Measurements from ENCODE around the gene STX4.
A peak's percentile ranks its signal among the peaks of the same experiment; 100 is the strongest.

Gene STX4

DNA sequence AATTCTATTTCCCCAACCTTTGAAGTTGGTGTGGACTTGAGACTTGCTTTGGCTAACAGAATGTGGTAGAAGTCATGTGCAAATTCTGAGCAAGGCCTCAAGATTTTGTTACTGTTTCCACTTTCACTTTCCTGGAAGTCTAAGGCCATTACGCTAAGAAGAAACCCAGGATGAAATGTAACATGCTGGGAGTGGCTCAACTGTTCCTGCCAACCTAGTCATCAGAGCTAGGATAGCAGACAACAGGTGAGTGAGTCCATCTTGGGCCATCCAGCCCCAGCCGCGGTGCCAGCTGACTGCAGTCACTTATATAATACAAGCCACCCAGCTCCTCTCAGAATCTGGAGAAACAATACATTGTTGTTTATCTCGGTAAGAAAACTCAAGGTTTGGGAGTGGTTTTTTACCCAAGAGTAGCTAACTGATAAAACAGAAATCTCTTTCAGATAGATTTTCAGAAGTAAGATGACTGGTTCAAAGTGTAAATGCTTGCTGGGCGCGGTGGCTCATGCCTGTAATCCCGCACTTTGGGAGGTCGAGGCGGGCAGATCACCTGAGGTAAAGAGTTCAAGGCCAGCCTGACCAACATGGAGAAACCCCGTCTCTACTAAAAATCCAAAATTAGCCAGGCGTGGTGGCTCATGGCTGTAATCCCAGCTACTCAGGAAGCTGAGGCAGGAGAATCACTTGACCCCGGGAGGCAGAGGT, 10.7 kb upstream of the STX4 start:
- DNase-seq: no peak

DNA sequence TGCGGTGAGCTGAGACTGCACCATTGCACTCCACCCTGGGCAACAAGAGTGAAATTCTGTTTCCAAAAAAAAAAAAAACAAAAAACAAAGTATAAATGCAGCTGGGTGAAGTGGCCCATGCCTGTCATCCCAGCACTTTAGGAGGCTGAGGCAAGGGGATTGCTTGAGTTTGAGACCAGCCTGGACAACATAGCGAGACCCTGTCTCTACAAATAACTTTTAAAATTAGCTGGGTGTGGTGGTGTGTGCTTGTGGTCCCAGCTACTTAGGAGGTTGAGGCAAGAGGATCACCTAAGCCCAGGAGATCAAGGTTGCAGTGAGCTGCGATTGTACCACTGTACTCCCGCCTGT, 10.1 kb upstream of the STX4 start:
- no peak for DNase-seq

DNA sequence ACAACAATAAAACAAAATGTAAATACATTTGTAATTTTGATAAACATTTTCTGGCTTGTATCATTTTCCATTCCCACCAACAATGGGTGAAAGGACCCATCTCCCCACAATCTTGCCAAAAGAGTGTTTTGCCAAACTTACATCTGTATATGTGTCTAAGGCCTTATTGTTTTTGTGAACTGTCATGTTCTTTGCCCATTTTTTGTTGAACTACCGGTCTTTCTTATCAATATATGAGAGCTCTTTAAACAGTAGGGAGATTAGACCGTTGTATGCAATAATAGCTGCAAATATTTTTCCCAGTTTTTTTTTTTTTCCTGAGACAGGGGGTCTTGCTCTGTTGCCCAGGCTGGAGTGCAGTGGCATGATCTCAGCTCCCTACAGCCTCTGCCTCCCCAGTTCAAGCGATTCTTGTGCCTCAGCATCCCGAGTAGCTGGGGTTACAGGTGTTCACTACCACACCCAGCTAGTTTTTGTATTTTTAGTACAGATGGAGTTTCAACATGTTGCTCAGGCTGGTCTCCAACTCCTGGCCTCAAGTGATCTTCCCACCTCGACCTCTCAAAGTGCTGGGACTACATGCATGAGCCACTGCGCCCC, 9.6 kb upstream of the STX4 start:
- no peak for DNase-seq

DNA sequence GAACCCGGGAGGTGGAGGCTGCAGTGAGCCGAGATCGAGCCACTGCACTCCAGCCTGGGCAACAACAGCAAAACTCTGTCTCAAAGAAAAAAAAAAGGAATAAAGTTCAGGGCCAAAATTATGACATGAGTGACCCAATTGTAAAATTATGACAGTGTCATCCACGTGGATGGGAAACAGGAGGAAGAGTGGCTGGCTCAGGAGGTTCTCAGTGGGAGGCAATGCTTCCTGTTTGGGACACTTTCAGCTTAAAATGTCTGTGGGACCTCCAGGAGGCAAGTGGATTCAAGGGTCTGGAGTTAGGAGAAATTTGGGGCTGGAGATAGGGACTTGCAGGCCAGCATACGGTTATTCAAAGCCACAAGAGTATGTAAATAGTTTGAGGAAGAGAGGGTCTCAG, 8.0 kb upstream of the STX4 start:
- DNase-seq: no peak

DNA sequence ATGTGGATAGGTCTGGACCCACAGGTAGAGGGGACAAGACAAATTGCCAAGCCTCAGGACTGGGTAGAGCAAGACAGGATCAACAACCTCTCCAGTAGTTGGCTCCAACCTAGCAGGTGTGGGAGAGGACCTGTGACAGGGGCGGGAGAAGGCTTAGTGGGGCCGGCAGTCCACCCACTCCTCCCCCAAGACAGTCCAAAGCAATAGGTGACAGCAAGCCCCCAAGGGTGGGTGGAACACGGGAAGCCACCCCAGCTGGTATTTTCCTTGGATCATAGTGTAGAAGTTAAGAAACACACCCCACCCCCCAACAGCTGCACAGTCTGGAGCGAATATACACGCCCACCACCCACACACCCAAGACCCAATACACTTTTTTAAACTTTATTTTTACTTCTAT, 4.1 kb upstream of the STX4 start:
- DNase-seq: no peak

DNA sequence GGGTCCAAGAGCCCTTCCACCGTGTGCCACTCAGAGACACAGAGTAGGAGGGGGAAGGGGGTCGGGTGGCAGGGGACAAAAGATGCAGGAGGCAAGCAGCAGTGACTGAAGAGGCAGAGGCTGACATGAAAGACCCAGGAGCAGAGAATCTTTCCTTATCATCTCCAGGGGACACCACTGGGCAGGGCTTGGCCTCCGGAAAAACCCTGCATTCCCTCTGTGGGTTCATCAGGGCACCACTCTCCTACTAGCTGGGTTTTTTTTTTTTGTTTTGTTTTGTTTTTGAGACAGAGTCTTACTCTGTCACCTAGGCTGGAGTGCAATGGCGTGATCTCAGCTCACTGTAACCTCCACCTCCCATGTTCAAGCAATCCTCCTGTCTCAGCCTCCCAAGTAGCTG, 2.1 kb upstream of the STX4 start:
- no peak for DNase-seq

DNA sequence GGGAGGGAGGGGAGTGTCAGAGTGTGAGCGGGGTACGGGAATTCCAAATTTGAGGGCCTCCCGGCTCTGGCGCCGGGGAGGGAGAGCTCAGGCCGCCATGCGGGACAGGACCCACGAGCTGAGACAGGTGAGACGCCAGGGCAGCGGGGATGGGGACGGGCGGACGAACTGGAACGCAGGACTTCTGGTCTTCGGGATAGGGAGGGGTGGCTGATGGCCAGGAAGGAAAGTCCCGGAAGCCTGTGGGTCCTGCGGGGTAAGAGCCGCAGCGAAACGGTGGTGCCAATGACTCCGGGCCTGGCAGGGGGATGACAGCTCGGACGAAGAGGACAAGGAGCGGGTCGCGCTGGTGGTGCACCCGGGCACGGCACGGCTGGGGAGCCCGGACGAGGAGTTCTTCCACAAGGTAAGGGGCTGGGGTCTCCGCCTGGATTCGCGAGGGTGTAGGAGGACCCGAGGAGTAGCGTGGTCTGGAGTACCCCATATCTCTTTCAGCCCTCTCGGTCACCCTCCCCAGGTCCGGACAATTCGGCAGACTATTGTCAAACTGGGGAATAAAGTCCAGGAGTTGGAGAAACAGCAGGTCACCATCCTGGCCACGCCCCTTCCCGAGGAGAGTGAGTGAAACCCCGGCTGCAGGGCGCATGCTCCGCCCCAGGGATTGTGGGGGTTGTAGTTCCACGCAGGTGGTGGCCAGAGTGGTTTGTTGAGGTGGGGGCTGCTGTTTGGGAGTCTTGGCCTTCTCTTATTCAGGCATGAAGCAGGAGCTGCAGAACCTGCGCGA, 543 bp downstream of the STX4 start:
- peak; percentile 88 for DNase-seq

DNA sequence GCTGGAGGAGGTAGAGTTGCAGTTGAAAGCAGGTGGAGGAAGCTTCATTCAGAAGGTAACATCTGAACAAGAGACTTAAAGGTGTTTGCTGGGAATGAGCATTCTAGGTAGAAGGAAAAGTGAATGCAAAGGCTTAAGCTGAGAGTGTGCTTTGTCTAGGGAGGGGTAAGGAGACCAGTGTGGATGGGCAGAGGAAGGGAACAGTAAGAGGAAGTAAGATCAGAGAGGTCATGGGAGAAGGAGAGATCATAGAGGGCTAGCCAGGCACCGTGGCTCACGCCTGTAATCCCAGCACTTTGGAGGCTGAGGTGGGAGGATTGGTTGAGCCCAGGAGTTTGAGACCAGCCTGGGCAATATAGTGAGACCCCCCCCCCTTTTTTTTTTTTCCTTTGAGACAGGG, 3.3 kb downstream of the STX4 start:
- DNase-seq: no peak

DNA sequence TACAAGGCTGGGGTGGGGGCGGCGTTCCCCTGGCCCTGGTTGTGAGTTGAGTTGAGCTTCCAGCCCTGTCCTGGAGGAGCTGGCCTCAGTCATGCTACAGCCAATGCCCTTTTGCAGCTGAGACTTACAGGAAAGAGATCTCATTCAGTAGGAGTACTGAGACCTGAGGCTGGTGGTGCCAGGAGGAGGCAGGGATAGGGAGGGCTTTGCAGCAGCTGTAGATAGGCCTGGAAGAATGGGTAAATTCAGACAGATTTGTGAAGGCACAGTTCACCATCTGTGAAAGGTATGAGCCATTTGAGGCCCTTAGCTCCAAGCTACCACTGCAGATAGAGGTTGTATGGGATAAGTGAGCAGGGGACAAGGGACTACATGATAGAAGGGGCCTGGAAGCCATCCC, 5.6 kb downstream of the STX4 start:
- no peak for DNase-seq

DNA sequence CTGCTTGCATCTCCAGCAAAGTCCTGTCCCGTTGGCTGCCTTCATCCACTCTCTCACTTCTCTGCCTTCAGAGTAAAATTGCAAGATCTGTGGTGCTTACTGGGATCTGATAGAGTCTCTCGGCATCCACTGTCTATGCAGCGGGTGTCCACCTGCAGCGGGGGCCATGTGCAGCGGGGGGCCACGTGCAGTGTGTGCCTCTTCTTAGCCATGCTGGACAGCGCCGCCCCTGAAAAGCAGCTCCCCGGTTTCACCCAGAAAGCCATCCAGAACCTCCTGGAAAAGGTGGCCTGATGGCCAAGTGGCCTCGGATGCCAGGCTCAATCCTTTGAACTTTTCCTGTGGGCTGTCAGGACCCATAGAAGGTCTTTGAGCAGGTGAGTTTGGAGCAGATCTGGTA, 9.5 kb downstream of the STX4 start:
- no peak for DNase-seq

DNA sequence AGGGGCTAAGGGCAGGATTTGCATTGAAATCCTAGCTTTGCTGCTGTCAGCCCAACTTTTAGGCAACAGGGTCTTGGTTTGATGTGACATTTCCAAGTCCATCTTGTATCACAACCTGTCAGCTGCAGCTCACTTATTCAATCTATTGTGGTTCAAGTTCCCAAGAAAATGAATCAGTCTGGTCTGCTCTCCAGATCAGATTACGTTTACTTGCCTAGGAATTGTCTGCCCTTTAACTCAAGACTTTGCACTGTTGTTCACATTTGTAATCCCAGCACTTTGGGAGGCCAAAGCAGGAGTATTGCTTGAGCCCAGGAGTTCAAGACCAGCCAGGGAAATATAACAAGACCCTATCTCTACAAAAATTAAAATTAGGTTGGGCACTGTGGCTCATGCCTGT, 10.0 kb downstream of the STX4 start:
- DNase-seq: no peak

DNA sequence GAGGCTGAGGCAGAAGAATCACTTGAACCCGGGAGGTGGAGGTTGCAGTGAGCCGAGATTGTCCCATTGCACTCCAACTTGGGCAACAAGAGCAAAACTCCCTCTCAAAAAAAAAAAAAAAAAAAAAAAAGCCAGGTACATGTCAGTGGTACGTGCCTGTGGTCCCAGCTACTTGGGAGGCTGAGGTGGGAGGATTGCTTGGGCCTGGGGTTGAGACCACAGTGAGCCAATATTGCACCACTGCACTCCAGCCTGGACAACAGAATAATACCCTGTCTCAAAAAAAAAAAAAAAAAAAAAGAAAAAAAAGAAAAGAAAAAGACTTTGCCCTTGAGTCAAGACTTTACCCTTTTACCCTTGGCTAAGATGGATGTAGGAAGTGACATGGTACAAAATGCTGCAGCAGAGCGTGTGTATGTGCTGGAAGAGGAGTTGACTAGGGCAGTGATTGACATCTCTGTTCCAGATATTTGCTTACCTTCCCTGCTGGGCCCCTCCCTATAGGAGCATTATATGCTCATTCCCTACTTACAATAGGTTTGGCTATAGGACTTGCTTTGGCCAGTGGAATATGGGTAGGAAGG, 10.6 kb downstream of the STX4 start:
- no peak for DNase-seq

DNA sequence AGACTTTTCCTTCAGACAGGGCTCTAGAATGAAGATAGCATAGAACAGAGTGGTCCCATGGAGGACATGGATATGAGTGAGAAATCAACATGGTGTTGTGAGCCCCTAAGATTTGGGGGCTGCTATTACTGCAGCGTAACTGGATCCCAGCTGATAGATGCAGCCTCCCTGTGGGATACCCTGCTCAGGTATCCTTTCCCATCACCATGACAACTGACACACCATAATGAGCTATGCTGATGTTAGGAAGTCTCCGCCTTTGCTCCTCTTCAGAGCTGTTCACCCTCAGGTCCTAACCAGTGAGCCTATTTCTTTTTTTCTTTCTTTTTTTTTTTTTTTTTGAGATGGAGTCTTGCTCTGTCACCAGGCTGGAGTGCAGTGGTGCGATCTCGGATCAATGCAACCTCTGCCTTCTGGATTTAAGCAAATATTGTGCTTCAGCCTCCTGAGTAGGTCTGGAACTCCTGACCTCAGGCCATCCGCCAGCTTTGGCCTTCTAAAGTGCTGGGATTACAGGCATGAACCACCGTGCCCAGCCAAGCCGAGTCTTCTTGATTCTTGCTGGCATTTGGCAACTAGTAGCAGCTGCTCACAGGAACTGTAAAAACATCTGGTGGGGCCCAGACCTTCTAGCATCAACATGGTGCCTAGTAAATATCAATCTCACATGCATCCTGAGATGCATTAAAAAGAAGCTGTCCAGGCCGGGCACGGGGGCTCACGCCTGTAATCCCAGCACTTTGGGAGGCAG, 17.1 kb downstream of the STX4 start:
- no peak for DNase-seq

DNA sequence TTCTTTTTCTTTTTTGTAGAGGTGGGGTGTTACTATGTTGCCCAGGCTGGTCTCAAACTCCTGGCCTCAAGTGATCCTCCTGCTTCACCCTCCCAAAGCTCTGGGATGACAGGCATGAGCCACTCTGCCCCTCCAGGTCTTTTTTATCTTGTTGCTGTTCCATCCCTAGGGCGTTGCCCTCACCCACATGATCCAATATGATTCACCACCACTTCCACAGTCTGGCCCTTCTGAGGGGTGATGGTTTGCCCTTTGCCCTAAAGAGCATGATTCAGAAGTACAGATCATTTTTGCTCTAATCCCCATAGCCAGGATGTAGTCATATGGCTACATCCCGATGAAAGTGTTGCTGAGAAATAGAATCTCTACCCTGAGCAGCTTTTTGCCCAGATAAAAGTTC, 18.8 kb downstream of the STX4 start:
- no peak for DNase-seq

DNA sequence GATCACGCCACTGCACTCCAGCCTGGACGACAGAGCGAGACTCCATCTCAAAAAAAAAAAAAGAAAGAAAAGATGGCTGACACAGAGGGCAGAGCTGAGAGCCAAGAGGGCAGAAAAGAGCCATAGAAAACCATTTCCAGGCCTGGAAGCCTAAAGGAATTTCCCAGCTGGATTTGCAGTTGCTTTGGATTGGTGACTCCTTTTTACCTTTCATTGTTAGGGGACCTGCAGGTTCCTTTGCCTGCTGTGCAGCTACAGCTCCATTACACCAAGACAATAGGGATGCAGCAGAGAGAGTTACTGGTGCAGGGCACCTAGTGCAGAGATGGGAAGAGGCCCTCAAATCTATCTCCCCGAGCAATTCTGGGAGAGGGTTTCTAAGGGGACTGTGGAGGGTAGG, 22.3 kb downstream of the STX4 start:
- DNase-seq: no peak

DNA sequence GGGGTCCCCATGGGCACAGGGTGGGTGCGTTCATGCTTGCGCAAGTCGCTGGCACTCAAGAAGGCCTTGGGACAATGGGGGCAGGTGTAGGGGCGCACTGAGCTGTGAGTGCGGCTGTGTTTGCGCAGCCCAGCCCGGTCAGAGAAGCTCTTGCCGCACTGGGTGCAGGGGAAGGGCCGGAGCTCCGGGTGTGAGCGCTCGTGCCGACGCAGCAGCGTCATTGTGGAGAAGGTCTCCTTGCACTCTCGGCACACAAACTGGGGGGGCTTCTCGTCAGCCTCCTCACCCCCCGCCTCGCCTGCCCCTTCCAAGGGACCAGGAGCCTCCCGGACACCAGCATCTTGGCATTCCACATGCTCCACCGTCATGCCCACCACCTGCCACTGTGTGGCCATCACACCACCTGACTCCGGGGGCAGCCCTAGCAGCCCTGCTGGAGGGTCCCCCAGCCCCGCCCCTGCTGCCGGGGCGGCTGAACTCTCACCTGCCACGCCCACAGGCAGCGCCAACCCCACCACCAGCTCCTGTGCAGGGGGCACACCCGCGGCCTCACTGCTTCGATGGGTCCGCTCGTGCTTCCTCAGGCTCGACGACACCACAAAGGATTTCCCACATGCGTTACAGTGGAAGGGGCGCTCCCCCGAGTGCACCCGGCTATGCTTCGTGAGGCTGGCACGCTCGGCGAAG, 27.9 kb downstream of the STX4 start:
- no peak for DNase-seq

DNA sequence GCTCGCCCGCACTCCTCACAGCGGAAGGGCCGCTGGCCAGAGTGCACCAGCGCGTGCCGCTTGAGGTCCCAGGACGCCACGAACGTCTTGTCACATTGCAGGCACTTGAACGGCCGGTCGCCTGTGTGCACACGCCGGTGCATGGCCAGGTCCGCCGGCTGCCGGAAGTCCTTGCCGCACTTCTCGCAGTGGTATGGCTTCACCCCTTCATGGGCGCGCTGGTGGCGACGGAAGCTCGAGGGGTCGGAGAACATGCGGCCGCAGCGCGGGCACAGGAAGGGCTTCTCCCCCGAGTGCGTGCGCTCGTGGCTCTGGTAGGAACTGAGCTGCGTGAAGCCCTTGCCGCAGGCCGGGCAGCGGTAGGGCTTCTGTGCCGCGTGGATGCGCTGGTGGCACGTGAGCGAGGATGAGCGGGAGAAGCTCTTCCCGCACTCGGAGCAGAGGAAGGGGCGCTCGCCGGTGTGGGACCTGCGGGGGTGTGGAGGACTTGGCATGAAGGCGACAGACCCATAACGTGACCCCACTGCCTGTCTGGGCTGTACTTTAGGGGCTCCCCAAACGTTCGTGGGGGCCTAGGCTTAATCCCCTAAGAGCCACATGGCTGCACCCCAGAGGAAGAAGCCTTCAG, 28.6 kb downstream of the STX4 start:
- no peak for DNase-seq

DNA sequence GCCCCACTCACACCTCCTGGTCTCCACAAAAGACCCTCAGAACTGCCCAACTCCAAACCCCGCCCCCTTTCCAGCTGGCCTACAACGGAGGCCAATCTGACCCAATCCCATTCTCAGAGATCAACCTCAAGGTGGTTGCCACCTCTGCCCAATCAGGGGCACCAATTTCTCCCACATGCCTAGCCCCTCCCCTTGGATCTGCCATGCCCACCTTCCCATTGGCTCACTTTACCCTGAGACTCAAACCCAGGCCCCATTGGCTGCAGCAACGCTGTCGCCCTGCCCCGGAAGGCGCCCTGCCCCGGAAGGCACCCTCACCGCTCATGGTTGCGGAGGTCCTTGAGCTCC, 30.1 kb downstream of the STX4 start:
- DNase-seq: no peak

DNA sequence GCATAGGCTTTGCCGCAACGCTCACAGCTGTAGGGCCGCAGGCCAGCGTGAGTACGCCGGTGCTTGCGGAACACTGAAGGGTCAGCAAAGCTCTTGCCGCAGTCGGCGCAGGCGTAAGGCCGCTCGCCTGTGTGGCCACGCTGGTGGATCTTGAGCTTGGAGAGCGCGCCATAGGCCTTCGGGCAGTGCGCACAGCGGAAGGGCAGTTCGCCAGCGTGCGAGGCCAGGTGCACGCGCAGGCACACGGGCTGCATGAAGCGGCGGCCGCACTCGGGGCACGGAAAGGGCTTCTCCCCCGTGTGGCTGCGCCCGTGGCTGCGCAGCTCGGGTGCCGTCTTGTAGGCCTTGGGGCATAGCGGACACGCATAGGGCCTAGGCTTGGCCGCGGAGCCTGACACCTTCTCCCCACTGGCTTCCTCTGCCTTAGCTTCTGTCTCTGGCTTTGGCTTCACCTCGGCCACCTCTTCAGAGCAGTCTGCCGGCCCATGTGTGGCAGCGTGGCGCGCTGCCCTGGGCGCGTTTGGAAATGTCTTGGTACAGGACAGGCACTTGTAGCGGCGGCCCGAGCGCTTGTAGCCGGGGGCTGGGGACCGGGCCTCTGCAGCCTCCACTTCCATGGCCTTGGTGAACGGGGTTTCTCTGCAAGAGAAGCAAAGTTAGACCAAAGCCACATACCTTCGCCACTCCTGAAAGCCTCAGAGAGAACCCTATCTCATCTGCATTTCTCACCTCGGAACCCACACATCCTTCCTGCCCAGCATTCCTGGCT, 30.7 kb downstream of the STX4 start:
- no peak for DNase-seq

DNA sequence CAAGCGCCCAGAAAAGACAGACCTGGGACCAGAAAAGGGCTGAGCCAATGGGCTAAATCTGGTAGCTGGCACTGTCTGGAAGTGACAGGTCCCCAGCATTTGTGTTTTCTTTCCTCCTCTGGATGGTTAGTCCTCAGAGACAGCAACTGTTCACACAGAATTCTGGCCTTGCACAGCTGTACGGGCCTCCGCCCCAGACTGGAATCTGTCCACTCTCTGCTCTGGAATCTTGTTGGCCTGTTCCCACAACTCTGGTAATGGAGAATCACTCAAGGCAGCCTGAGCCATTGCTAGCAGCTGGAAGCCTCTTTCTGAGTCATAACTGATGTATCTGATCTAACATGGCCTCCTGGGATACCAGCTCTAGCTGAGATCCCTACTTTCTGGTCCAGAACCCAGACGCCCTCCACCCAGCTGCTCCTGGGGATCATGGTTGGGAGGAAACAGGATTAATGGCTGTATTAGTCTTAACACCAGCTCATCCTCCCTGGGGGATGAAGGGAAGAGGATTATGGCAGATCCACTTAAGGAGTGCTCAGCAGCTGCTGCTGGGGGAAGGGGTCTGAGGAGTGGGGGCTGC, 31.6 kb downstream of the STX4 start:
- peak; percentile 86 for DNase-seq

DNA sequence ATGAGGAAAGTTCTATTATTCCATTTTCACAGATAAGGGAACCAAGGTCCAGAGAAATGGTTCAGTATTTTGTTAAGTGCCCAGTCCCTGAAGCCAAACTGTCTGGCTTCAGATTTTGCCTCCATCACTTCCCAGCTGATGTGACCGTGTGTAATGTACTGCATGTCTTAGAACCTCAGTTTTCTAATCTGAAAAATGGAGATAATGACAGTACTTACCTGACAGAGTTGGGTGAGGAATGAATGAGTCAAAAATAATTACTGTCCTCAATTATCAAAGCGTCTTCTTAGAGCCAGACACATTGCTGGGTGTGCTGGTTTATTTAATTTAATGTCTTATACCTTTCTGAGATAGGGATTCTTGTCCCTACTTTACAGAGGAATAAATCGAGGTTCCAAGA, 34.0 kb downstream of the STX4 start:
- no peak for DNase-seq
